ENCODE measurements around the gene ATP2B3. TPM values are rescaled to one million over a fixed set of nuclear protein-coding genes. Genes with fewer than 3 reads are reported as not detected.

ATP2B3 gene
- polyA plus RNA-seq, 3 donors, result 0.01 TPM; not detected in 2

DNA sequence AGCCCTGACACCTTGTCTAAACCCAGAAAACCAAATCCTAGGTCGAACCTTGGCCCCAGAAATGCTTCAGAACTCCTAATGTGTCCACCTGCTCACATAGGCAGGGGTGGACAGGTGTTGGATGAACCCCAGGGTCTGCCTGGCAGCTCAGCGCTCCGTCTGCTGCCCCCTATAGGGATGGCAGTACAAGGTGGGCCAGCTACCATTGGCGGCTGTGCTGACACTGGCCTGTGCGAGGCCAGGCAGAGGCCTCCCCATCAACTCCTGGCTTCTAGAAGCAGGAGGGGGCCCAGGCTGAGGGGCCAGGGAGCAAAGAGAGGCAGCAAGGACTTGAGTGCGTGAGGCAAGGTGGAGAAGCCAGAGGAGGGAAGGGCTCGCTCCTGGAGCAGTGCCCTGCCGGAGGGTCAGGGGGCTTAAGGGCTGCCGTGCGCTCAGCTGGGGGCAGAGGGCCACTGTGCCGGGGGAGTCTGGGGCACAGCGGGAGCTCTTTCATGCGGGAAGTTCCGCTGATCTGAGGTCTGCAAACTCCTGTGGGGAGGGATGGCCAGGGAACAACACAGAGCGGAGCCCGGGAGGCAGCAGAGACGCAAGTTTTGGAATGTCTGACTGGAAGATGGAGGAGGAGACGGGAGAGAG lies 60.9 kb downstream of the ATP2B3 start:
- H3K36me3 ChIP-seq (replicated peaks in 1 of 2; ENCODE audit: control insufficient read depth in 1 of 2, insufficient read depth in 2 of 2, low read length in 2 of 2), result no peaks in the 10 kb centered on the region
- no peak overlapping the region for H3K4me3 ChIP-seq (replicated peaks in 1 of 3; ENCODE audit: low read depth in 2 of 3, low read length in 3 of 3)
- no peak for TF ChIP-seq CTCF (IDR thresholded peaks at IDR 0.05)
- H3K27ac ChIP-seq (ENCODE audit: low read depth in 1 of 2, low read length in 2 of 2), result no peak overlapping the region
- Mint-ChIP-seq H3K27ac (peak overlapping the region in 1 of 7 donors; percentile 62), H3K27me3 (ENCODE audit: low read depth in 3 of 3) (peaks cover 5 to 33% (median 7%) of the 10 kb centered on the region in 3 donors), H3K9me3 (peaks cover 0 to 2% (median 0%) of the 10 kb centered on the region in 7 donors), H3K4me3 (no peak overlapping the region), H3K36me3 (no peaks in the 10 kb centered on the region), H3K4me1 (peaks cover 13% of the 10 kb centered on the region)
- H4K20me1 ChIP-seq (ENCODE audit: insufficient read depth, low read length), result no peaks in the 10 kb centered on the region
- no peaks in the 10 kb centered on the region for H3K27me3 ChIP-seq (ENCODE audit: control insufficient read depth in 2 of 2, insufficient read depth in 2 of 2, low read length in 2 of 2)
- 97% methylated on average over 6 of the region's 18 CpGs for WGBS (ENCODE audit: insufficient coverage)
- intact Hi-C loops (cut with micrococcal nuclease), result no loop called here
- no peak overlapping the region for H3K9ac ChIP-seq (ENCODE audit: insufficient read depth, low read length, poor library complexity, severe bottlenecking)
- peaks cover 11% of the 10 kb centered on the region in 2 donors for H3K4me1 ChIP-seq (ENCODE audit: control insufficient read depth in 1 of 2, insufficient read depth in 2 of 2, low read length in 2 of 2)
- H3K4me2 ChIP-seq (replicated peaks; ENCODE audit: extremely low read depth, low read length, poor library complexity, severe bottlenecking), result no peak overlapping the region
- no peak for DNase-seq
- no peak overlapping the region for H2AFZ ChIP-seq (ENCODE audit: insufficient read depth, low read depth, low read length, poor library complexity, severe bottlenecking)
- H3K9me3 ChIP-seq (replicated peaks in 1 of 2; ENCODE audit: control insufficient read depth in 1 of 2, insufficient read depth in 1 of 2, low read length in 2 of 2), result no peaks in the 10 kb centered on the region
- H3K79me2 ChIP-seq (ENCODE audit: insufficient read depth, low read length), result no peaks in the 10 kb centered on the region

- no peak overlapping the region for H3K4me2 ChIP-seq (replicated peaks; ENCODE audit: extremely low read depth, low read length, poor library complexity, severe bottlenecking)
- peaks cover 0 to 4% (median 0%) of the 10 kb centered on the region in 7 donors for H3K9me3 Mint-ChIP-seq
- H3K79me2 ChIP-seq (ENCODE audit: insufficient read depth, low read length), result no peaks in the 10 kb centered on the region
- peaks cover 14 to 17% of the 10 kb centered on the region in 2 donors for H3K4me1 ChIP-seq (ENCODE audit: control insufficient read depth in 1 of 2, insufficient read depth in 2 of 2, low read length in 2 of 2)
- no peaks in the 10 kb centered on the region for H3K36me3 Mint-ChIP-seq
- no peak overlapping the region for H3K4me3 Mint-ChIP-seq
- no peaks in the 10 kb centered on the region for H3K27me3 ChIP-seq (ENCODE audit: control insufficient read depth in 2 of 2, insufficient read depth in 2 of 2, low read length in 2 of 2)
- no CpG with 5 or more reads among the region's 2 CpGs for WGBS (ENCODE audit: insufficient coverage)
- H3K27me3 Mint-ChIP-seq (ENCODE audit: low read depth in 3 of 3), result peaks cover 5 to 33% (median 7%) of the 10 kb centered on the region in 3 donors
- H3K9ac ChIP-seq (ENCODE audit: insufficient read depth, low read length, poor library complexity, severe bottlenecking), result no peak overlapping the region
- no peaks in the 10 kb centered on the region for H3K36me3 ChIP-seq (replicated peaks in 1 of 2; ENCODE audit: control insufficient read depth in 1 of 2, insufficient read depth in 2 of 2, low read length in 2 of 2)
- no peaks in the 10 kb centered on the region for H4K20me1 ChIP-seq (ENCODE audit: insufficient read depth, low read length)
- H3K9me3 ChIP-seq (replicated peaks in 1 of 2; ENCODE audit: control insufficient read depth in 1 of 2, insufficient read depth in 1 of 2, low read length in 2 of 2), result no peaks in the 10 kb centered on the region
- no peak overlapping the region for H3K27ac ChIP-seq (ENCODE audit: low read depth in 1 of 2, low read length in 2 of 2)
- H2AFZ ChIP-seq (ENCODE audit: insufficient read depth, low read depth, low read length, poor library complexity, severe bottlenecking), result no peak overlapping the region
- H3K4me3 ChIP-seq (replicated peaks in 1 of 3; ENCODE audit: low read depth in 2 of 3, low read length in 3 of 3), result no peak overlapping the region
- peak overlapping the region in 1 of 7 donors; percentile 62 for H3K27ac Mint-ChIP-seq
- no peak for DNase-seq
- H3K4me1 Mint-ChIP-seq, result peaks cover 19% of the 10 kb centered on the region
- no peak for TF ChIP-seq CTCF (IDR thresholded peaks at IDR 0.05)
- intact Hi-C loops (cut with micrococcal nuclease), result no loop called here
Measured at GRCh38 chrX:153578889-153579288, 61.4 kb downstream of the ATP2B3 start.

Data from CD14-positive monocyte (primary cell).